Testis (tissue), 2 donors: ENCODE results near the gene SUSD6.

Source experiments
- POLR2A ChIP-seq: fragments of 450-650 bp; IDR thresholded peaks from one replicate; pipeline ENCODE4 v1.6.1; 2017; ENCODE audit warnings: antibody characterized with exemption, mild to moderate bottlenecking, moderate library complexity
- TF ChIP-seq, protein P1 (sequence below), 3 experiments: fragments of 450-650 bp in 2 of 3; fragments of 200-600 bp in 1 of 3; sonication (generic) in 1 of 3; IDR thresholded peaks; one replicate each; pipeline ENCODE4 v1.5.1; 2016 to 2019; ENCODE audit warnings: antibody characterized with exemption in 3 of 3, mild to moderate bottlenecking in 2 of 3, moderate library complexity in 1 of 3

- TF ChIP-seq, protein P1, sequence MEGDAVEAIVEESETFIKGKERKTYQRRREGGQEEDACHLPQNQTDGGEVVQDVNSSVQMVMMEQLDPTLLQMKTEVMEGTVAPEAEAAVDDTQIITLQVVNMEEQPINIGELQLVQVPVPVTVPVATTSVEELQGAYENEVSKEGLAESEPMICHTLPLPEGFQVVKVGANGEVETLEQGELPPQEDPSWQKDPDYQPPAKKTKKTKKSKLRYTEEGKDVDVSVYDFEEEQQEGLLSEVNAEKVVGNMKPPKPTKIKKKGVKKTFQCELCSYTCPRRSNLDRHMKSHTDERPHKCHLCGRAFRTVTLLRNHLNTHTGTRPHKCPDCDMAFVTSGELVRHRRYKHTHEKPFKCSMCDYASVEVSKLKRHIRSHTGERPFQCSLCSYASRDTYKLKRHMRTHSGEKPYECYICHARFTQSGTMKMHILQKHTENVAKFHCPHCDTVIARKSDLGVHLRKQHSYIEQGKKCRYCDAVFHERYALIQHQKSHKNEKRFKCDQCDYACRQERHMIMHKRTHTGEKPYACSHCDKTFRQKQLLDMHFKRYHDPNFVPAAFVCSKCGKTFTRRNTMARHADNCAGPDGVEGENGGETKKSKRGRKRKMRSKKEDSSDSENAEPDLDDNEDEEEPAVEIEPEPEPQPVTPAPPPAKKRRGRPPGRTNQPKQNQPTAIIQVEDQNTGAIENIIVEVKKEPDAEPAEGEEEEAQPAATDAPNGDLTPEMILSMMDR (IDR thresholded peaks at IDR 0.05): no peak
- TF ChIP-seq POLR2A: no peak
These were observed 42.7 kb downstream of the SUSD6 start for GRCh38 chr14:69654116-69654515.
